Adipose tissue (tissue), 3 donors: Measurements from ENCODE around the gene CTNNBL1. TPM values are rescaled to one million over a fixed set of nuclear protein-coding genes. Genes with fewer than 3 reads are reported as not detected.

ENCODE experiments used
- H3K27ac ChIP-seq: one replicate; pipeline ENCODE4 v1.5.1; 2013; ENCODE audit warnings: low read depth, low read length
- WGBS, 3 donors: extraction: QIAGEN DNeasy Blood & Tissue Kit; methylation state at CpG; one replicate each; pipeline ENCODE4 v1.1.7; 2013; 5-methylcytosine and 5-hydroxymethylcytosine counted together
- polyA plus RNA-seq, 3 donors: library from polyadenylated mRNA; stranded (reverse); fragments of 200-250 nt; gene quantifications; one replicate each; pipeline ENCODE4 v1.2.3, GENCODE V29; 2013
- donor health status: healthy with polysubstance abuse.
- donor health status: Bipolar disorder and iron deficiency.
- donor health status: healthy.

CTNNBL1 gene
- polyA plus RNA-seq, 3 donors = 19.5 to 54.3 (median 30.1) TPM

- 86 to 93% (median 91%) methylated on average over 4 of the region's 4 CpGs for WGBS, 3 donors
- no peak overlapping the region for H3K27ac ChIP-seq
Observed at GRCh38 chr20:37796121-37796520, 102.3 kb downstream of the CTNNBL1 start.

GRCh38 chr20:37796733-37797132 is 102.9 kb downstream of the CTNNBL1 start:
- WGBS, 3 donors = 84 to 90% (median 89%) methylated on average over 7 of the region's 7 CpGs
- H3K27ac ChIP-seq = no peak overlapping the region

GRCh38 chr20:37797669-37798175 is 103.9 kb downstream of the CTNNBL1 start:
- WGBS, 3 donors = 84 to 90% (median 88%) methylated on average over 4 of the region's 4 CpGs
- H3K27ac ChIP-seq = no peak overlapping the region

GRCh38 chr20:37798312-37798711 is 104.5 kb downstream of the CTNNBL1 start:
- H3K27ac ChIP-seq = no peak overlapping the region
- WGBS, 3 donors = 50 to 99% (median 95%) methylated on average over 2 of the region's 2 CpGs

- no peak overlapping the region for H3K27ac ChIP-seq
- 94 to 98% (median 97%) methylated on average over 4 of the region's 4 CpGs for WGBS, 3 donors
Observed at GRCh38 chr20:37800618-37801017, 106.8 kb downstream of the CTNNBL1 start.

GRCh38 chr20:37801921-37802320 is 108.1 kb downstream of the CTNNBL1 start:
- 53 to 86% (median 53%) methylated on average over 2 of the region's 2 CpGs for WGBS, 3 donors
- no peak overlapping the region for H3K27ac ChIP-seq

GRCh38 chr20:37803438-37804307 is 109.8 kb downstream of the CTNNBL1 start:
- 65 to 76% (median 73%) methylated on average over 8 of the region's 8 CpGs for WGBS, 3 donors
- no peak overlapping the region for H3K27ac ChIP-seq

GRCh38 chr20:37804584-37805566 is 111.0 kb downstream of the CTNNBL1 start:
- whole genome bisulfite sequencing, 3 donors = 70 to 89% (median 74%) methylated on average over 16 of the region's 16 CpGs
- H3K27ac ChIP-seq = no peak overlapping the region

- WGBS, 3 donors = 86 to 95% (median 90%) methylated on average over 5 of the region's 5 CpGs
- no peak overlapping the region for H3K27ac ChIP-seq
Observed at GRCh38 chr20:37807471-37808232, 113.8 kb downstream of the CTNNBL1 start.

GRCh38 chr20:37808233-37809070 is 114.6 kb downstream of the CTNNBL1 start:
- H3K27ac ChIP-seq = no peak overlapping the region
- WGBS, 3 donors = 63 to 80% (median 71%) methylated on average over 7 of the region's 7 CpGs

GRCh38 chr20:37810027-37810426 is 116.2 kb downstream of the CTNNBL1 start:
- H3K27ac ChIP-seq = no peak overlapping the region
- 83 to 95% (median 92%) methylated on average over 4 of the region's 4 CpGs for WGBS, 3 donors

- 85 to 97% (median 88%) methylated on average over 2 of the region's 2 CpGs for WGBS, 3 donors
- H3K27ac ChIP-seq = no peak overlapping the region
Observed at GRCh38 chr20:37816003-37816402, 122.2 kb downstream of the CTNNBL1 start.

GRCh38 chr20:37816726-37817125 is 122.9 kb downstream of the CTNNBL1 start:
- 79 to 88% (median 87%) methylated on average over 2 of the region's 2 CpGs for WGBS, 3 donors
- no peak overlapping the region for H3K27ac ChIP-seq

GRCh38 chr20:37821696-37822095 is 127.9 kb downstream of the CTNNBL1 start:
- no peak overlapping the region for H3K27ac ChIP-seq

- WGBS, 3 donors = 84 to 93% (median 87%) methylated on average over 6 of the region's 6 CpGs
- no peak overlapping the region for H3K27ac ChIP-seq
Observed at GRCh38 chr20:37822141-37822601, 128.3 kb downstream of the CTNNBL1 start.

- H3K27ac ChIP-seq = no peak overlapping the region
- 84 to 90% (median 86%) methylated on average over 6 of the region's 6 CpGs for WGBS, 3 donors
Observed at GRCh38 chr20:37823296-37823980, 129.6 kb downstream of the CTNNBL1 start.

GRCh38 chr20:37827605-37828004 is 133.8 kb downstream of the CTNNBL1 start:
- no peak overlapping the region for H3K27ac ChIP-seq
- 92 to 97% (median 96%) methylated on average over 3 of the region's 3 CpGs for WGBS, 3 donors
